K562 (cell line): ENCODE data around the gene ZC3H10. TPM values are rescaled to one million over a fixed set of nuclear protein-coding genes. Genes with fewer than 3 reads are reported as not detected.

Experiments used
- ESRRA ChIP-seq: fragments of 450-650 bp; IDR thresholded peaks from 2 replicates; pipeline ENCODE4 v1.6.1; 2014; ENCODE audit warnings: low read depth, mild to moderate bottlenecking, moderate library complexity, borderline replicate concordance
- KLF6 ChIP-seq: fragments of 250-450 bp; sonication (Bioruptor Pico); IDR thresholded peaks from 2 replicates; pipeline ENCODE4 v1.4.0; 2020; ENCODE audit warnings: mild to moderate bottlenecking, moderate library complexity, borderline replicate concordance
- MEIS2 ChIP-seq: fragments of 450-650 bp; IDR thresholded peaks from 2 replicates; pipeline ENCODE4 v1.6.1; 2014; ENCODE audit warnings: mild to moderate bottlenecking; ENCODE audit not compliant: partially characterized antibody
- ZFP1 ChIP-seq: fragments of 450-650 bp; formaldehyde crosslinking; IDR thresholded peaks from 2 replicates; pipeline ENCODE4 v1.4.0; 2020; ENCODE audit warnings: mild to moderate bottlenecking, mixed read lengths
- polyA plus RNA-seq, 8 experiments: library from polyadenylated mRNA; depleted of rRNA in 4 of 8; stranded (reverse) in 5 of 8; unstranded in 3 of 8; fragments of >200 nt; fragmentation: Nextera tagmentation in 2 of 8; fragmentation: Illumina TruSeq in 1 of 8; extraction: Ambion mirVana in 2 of 8; extraction: Trizol in 1 of 8; gene quantifications; 2 replicates each; pipeline versions ENCODE4 v1.2.1 to v1.2.3, GENCODE V29; 2011 to 2014; ENCODE audit warnings: inconsistent platforms in 1 of 8, missing spikeins in 1 of 8
- total RNA-seq, 7 experiments: library from RNA; depleted of rRNA in 6 of 7; stranded (reverse); fragments of >200 nt in 6 of 7; fragmentation: Illumina TruSeq in 2 of 7; extraction: Trizol in 2 of 7; gene quantifications; 2 replicates each; pipeline versions ENCODE4 v1.2.1 to v1.2.3, GENCODE V29; 2011 to 2021; ENCODE audit warnings: low replicate concordance in 1 of 7
- TF ChIP-seq, protein P1 (sequence below): fragments of 250-450 bp; sonication (Bioruptor Pico); IDR thresholded peaks from 2 replicates; pipeline ENCODE4 v1.5.0; 2021; ENCODE audit warnings: mild to moderate bottlenecking, borderline replicate concordance
- TF ChIP-seq, protein P2 (sequence below): sonication (generic); formaldehyde crosslinking; IDR thresholded peaks from 2 replicates; pipeline ENCODE4 v1.8.0; 2023; ENCODE audit warnings: missing genetic modification reagents, mild to moderate bottlenecking, borderline replicate concordance

ZC3H10 gene
- total and polyA plus RNA-seq, 9 of the 15 experiments (the other 6 are each of a cell fraction or from before 2014, with no cell fraction given): 0.31 to 4.1 (median 1.6) TPM

DNA sequence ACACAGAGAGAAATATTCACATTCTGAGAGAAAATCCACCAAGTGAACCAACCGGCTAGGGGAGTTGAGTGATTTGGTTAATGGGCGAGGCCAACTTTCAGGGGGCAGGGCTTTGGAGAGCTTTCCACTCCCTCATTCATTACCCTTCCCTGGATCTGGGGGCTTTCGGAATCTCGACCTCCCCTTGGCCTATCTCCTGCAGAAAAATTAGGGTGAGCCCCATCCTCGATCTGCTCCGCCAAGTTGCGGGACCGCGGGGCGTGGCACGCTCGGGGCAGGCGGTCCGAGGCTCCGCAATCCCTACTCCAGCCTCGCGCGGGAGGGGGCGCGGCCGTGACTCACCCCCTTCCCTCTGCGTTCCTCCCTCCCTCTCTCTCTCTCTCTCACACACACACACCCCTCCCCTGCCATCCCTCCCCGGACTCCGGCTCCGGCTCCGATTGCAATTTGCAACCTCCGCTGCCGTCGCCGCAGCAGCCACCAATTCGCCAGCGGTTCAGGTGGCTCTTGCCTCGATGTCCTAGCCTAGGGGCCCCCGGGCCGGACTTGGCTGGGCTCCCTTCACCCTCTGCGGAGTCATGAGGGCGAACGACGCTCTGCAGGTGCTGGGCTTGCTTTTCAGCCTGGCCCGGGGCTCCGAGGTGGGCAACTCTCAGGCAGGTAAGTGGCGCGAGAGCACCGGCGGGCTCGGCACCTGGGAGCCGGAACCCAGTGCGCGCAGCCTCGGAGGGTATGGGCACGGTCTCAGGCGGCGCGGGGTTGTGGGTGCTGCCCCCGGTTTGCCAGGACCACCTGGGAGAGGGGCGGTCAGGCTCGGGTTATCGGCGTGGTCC is 38.1 kb upstream of the ZC3H10 start, which contains the start of gene ERBB3 (continued):
- TF ChIP-seq, protein P1, sequence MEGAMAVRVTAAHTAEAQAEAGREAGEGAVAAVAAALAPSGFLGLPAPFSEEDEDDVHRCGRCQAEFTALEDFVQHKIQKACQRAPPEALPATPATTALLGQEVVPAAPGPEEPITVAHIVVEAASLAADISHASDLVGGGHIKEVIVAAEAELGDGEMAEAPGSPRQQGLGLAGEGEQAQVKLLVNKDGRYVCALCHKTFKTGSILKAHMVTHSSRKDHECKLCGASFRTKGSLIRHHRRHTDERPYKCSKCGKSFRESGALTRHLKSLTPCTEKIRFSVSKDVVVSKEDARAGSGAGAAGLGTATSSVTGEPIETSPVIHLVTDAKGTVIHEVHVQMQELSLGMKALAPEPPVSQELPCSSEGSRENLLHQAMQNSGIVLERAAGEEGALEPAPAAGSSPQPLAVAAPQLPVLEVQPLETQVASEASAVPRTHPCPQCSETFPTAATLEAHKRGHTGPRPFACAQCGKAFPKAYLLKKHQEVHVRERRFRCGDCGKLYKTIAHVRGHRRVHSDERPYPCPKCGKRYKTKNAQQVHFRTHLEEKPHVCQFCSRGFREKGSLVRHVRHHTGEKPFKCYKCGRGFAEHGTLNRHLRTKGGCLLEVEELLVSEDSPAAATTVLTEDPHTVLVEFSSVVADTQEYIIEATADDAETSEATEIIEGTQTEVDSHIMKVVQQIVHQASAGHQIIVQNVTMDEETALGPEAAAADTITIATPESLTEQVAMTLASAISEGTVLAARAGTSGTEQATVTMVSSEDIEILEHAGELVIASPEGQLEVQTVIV (CRISPR knock-in tag): no peak
- peak; percentile 22; the same call in 1 of the 2 replicates for TF ChIP-seq ESRRA
- peak; percentile 33 for TF ChIP-seq MEIS2
- TF ChIP-seq KLF6 (CRISPR knock-in tag): no peak
- TF ChIP-seq, protein P2, sequence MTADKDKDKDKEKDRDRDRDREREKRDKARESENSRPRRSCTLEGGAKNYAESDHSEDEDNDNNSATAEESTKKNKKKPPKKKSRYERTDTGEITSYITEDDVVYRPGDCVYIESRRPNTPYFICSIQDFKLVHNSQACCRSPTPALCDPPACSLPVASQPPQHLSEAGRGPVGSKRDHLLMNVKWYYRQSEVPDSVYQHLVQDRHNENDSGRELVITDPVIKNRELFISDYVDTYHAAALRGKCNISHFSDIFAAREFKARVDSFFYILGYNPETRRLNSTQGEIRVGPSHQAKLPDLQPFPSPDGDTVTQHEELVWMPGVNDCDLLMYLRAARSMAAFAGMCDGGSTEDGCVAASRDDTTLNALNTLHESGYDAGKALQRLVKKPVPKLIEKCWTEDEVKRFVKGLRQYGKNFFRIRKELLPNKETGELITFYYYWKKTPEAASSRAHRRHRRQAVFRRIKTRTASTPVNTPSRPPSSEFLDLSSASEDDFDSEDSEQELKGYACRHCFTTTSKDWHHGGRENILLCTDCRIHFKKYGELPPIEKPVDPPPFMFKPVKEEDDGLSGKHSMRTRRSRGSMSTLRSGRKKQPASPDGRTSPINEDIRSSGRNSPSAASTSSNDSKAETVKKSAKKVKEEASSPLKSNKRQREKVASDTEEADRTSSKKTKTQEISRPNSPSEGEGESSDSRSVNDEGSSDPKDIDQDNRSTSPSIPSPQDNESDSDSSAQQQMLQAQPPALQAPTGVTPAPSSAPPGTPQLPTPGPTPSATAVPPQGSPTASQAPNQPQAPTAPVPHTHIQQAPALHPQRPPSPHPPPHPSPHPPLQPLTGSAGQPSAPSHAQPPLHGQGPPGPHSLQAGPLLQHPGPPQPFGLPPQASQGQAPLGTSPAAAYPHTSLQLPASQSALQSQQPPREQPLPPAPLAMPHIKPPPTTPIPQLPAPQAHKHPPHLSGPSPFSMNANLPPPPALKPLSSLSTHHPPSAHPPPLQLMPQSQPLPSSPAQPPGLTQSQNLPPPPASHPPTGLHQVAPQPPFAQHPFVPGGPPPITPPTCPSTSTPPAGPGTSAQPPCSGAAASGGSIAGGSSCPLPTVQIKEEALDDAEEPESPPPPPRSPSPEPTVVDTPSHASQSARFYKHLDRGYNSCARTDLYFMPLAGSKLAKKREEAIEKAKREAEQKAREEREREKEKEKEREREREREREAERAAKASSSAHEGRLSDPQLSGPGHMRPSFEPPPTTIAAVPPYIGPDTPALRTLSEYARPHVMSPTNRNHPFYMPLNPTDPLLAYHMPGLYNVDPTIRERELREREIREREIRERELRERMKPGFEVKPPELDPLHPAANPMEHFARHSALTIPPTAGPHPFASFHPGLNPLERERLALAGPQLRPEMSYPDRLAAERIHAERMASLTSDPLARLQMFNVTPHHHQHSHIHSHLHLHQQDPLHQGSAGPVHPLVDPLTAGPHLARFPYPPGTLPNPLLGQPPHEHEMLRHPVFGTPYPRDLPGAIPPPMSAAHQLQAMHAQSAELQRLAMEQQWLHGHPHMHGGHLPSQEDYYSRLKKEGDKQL (CRISPR knock-in tag): no peak
- no peak for TF ChIP-seq ZFP1
